Measurements from ENCODE around the gene CPVL.

The CPVL gene

DNA sequence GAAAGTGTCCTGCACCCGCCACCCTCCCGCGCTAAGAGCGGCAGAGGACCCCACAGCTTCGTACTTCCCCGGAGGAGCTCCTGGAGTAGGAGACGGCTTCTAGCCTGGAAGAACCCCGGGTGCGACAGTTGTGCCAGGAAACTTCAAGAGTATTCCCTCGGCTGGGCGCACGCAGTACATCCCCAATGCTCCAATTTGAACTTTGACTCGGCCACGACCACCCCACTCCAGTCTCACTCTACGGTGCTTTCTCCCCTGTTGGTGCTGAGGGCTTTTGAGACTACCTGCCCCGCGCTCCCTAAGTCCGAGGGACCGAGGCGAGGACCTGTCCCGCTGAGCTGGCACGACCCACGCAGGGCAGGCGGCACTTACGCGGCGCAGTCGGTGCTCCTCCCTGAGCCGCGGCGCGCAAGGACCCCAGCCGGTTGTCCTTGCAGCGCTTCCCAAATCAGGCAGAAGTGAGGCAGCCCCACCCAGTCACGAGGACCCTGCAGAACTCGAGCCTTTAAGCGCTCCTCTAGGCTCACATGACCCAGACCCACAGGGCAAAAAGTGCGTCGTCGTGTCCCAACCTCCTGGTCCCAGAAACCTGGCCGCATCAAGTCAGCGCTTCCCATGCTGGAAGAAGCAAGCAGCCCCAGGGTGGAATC is at the start of gene CPVL:
Gene CPVL (minus strand): TSS at position 481 of the 650 bp plus-strand sequence. CDS start 25,476 bp downstream, outside the sequence.
- peak; percentile 67 to 83 for DNase-seq

DNA sequence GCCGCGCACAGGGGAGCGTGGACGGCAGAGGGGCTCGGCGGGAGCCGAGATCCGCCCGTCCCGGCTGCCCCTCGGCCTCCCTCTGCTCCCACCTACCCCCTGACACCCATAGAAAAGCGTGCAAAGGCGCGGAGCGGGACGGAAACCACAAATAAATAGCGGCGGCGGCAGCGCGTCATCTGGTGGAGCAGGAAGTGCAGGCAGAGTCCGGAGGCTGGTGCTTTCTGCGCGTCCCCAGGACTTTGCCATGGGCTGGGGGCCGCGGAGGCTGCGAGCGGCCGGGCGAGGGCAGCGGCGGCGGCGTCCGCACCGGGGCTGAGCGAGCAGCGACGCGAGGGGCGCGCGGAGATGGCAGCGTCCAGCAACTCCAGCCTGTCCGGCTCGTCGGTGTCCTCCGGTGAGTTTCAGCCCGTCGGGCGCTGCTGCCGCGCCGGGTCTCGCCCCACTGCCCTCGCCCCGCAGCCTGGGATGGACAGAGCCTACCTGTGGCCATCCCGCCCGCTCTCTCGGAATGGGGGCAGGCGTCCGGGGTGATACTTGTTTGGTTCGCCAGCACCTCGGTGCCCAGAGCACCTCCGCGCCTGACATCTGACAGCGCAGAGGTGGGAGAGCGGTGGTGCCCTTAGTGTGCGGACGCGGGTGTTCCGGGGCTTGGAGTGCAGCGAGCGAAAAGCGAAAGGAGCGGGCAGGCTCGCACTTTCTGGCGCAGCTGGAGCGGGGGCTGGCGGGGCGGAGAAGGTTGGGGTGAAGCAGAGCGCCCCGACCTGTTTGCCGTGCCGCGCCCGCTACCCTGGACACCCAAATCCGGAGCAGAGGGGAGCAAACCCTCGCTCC is 48.5 kb upstream of the CPVL start, which contains the start of gene CHN2:
Gene CHN2 (plus strand): TSS at position 182 of the 834 bp plus-strand sequence.
- peak; percentile 37 to 55 for DNase-seq

DNA sequence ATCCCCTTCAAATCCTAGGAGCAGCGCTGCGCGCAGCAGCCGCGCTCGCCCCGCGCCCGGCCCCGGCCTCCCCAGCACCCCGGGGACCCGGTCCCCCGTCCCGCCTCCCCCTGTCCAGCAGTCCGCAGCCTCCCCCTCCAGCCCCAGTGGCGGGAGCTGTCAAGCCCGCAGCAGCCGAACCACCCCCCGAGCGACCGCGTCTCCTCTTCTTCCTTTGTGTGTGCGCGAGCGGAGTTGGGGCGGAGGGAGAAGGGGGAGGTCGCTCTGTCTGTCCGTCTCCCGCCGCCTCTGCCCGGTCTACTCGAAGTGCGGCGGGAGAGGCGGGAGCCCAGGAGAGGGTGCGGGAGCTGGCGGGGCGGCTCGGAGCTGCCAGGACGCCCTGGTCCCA is 47.9 kb upstream of the CPVL start:
- no peak for DNase-seq

DNA sequence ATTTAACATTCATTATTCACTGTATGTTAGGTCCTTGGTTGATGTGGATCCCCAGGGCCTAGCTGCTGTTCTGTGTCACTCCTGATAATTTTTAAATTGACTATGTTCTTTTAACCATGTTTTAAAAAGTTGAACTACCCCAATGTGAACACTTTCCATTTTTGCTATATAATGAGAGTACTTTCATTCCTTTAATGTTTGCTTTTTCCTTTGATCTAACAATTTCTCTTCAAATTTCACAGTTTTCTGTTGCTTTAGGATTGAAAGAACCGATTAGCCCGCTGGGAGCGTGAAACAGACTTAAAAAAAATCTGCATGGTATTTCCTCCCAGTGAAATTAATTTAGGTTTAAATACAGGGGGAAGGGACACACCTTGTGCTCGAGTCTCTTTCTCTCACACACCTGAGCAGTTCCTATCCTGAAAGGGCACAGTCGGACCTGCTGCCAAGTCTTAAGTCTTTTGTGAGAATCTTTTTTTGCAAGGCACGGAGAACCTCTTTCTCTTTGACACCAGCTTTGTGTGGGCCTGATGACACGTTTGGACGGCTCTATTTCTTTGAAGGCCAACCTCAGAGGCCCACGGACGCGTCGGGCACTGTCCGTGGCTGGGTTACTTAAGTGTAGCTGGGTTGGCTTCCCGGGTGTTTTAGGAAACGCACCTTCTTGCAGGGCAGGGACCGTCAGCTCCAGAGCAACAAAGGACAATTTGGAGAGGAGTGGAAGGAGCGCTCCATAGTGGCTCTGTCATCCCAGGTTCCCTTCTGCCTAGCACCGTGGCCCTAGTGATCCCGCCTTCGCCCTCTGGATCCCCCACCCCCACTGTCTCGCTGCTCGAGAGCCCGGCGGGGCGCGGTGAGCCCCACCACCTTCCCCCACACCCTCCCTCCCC is 47.2 kb upstream of the CPVL start:
- DNase-seq = no peak

DNA sequence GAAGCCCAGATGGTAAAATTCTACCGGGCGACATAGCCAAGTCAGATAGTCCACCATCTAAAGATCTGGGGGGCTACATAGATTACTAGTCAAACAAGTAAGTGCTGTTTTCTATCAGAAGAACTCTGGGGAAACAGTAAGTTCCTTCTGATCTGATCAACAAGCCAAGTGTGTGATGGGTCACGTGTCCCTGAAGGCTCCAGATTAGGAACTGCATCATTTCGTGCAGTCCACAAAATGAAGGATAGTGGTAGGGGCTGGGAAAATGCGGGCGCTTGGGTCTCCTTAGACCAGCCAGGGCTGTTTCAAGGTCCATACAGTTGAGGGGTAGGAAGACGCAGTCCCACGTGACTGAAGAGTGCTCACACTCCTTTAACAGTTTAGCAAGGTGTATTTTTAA is 46.5 kb upstream of the CPVL start:
- DNase-seq = no peak

DNA sequence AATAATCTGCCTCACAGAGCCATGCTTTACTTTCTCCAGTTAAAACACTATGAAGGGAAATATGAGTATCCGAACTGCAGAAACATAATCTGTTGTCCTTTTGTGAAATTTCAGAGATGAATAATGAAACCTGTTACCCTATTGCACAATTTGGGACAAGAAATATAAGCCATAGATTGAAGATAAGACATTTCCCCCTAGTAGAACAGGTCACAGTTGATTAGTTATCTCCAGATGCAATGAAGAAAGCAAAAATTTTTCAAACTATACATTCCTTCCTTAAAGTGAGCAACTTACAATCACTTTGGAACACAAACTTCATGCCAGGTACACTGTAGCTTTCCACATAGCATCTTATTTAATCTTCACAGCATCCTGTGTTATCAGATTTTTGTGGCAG is 46.0 kb upstream of the CPVL start:
- no peak for DNase-seq

DNA sequence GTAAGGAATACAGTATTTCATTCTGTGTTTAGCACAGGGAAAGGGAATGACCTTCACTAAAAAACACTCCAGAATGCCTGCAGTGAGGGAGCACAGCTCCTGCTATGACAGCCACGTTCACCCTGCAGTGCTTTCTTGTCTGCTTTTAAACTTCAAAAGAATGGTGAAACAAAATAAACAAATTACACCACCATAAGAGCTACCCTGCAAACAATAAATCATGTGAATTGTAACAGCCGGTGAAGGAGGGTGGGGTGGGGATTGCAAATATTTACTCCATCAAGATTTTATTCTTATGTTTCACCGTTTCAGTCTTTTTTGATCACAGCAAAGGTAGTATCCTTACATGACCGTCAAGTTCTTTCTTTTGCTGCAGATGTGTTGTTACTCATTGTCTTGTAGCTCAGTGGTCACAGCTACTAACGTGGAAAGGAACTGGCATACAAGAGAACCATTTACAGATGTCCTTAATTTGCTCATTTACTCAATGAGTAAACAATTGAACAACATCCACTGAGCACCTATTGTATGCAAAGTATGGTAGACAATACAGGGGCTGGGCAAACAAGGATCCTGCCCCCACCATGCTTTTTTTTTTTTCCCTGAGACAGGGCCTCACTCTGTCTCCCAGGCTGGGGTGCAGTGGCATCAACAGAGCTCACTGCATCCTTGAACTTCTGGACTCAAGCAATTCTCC is 44.2 kb upstream of the CPVL start:
- no peak for DNase-seq

DNA sequence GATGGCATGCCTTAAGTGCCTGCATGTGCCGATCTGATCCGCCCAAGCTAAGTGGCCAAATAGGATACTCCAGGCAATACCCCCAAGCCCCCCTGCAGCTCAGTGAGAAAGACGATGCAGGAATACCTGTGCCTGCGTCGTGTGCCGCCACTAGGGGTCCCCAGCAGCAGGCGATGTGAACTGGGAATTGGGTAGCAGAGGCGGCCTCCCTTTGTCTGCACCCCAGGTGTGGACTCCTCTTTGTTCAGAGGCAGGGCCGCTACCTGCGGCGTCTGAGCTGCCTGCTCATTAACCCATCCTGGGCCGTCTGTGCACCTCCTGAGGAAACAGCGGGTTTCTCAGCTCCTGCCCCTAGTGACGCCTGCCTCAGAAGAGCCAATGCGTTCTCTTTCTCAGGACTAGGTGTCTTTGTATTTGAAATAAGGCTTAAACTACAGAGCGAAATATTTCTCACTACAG is 43.4 kb upstream of the CPVL start:
- DNase-seq = peak in 1 of 2 donors; percentile 38

DNA sequence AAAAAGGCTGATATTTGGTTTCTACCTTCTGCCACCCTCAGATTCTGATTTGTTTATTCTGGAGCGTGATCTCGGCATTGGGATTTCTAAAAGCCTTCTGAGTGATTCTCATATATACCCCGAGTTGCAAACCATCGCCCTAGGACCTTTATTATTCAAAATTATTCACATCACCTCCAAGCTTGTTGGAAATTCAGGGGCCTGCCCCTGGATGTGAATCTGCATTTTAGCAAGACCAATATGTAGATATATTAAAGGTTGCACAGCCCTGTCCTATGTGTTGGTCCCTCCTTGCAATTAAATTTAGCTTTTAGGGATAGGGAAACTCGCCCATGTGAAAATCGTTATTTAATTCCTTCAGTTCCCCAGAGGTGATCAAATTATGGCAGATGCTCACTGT is 39.3 kb upstream of the CPVL start:
- DNase-seq = no peak

DNA sequence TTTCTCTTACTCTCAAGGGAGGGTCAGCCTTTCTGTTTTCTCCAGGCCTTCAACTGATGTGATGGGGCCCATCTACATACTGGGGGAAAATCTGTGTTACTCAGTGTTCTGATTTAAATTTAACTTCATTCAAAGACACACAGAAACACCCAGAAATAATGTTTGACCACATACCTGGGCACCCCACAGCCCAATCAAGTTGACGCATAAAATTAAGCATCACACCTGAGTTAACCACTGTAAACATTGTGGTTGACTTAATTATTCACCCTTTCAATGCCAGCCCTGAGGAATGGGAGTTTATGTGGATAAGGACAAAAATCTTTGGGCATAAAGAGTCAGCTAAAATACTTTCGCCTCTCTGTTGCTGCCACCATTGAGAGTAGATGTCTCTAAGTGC is 38.3 kb upstream of the CPVL start:
- DNase-seq = no peak

DNA sequence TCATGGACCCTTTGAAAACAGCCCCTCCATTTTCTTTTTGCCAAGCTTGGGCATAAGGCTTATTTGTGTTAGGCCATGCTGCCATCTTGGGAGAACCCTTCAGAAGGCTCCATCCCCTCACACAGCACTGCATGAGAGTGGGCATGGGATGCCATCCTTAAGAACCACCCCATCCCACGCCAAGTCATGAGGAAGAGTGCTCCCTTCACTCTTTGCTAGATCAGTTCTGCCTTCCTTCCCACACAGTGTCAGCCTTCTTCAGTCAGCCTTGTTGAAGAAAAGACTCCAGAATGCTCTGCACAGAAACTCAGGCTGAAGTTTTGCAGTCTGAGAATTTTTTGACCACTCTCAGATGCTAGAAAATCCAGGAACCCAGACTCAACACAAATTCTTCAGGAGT is 32.8 kb upstream of the CPVL start:
- DNase-seq = no peak

DNA sequence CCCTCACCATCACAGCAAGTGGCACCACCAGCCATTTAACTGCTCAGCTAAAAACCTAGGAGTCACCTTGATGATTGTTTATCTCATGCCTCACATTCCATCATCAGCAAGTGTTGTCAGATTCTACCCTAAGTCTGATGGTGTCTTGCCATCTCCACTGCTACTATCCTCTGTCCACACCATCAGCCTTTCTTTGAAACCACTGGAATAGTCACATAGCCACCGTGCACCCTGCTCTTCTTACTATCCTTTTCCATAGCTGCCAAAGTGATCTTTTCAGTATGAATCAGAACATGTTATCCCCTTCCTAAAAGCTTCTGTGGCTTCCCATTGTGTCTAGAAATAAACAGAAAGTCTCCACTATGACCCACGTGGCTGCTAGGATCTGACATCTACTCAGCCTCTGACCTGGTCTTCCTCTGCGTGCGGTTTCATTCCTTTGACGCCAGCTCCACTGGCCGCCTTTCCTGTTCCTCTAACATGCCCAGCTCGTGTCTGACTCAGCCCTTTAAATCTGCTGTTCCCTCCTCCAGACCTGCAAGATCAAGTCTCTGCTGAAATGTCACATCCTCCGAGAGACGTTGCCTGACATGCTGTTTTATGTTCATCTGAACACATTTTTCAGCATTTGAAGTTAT is 31.7 kb upstream of the CPVL start:
- DNase-seq = peak; percentile 83 to 85

DNA sequence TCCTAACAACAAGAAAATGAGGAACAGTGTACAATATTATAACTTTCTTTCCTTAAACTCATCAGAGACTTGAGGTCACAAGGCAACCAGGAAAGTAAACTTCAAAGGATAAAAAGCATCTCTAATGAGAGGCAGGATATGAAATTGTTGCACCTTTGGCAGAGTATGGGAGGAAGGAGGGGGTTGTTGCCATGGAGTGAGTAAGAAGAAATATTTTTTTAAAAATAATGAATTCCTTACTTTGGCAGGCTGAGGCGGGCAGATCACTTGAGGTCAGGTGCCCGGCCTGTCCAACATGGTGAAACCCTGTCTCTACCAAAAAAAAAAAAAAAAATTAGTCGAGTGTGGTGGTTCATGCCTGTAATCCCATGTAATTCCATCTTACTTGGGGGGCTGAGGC is 27.1 kb upstream of the CPVL start:
- DNase-seq = no peak

DNA sequence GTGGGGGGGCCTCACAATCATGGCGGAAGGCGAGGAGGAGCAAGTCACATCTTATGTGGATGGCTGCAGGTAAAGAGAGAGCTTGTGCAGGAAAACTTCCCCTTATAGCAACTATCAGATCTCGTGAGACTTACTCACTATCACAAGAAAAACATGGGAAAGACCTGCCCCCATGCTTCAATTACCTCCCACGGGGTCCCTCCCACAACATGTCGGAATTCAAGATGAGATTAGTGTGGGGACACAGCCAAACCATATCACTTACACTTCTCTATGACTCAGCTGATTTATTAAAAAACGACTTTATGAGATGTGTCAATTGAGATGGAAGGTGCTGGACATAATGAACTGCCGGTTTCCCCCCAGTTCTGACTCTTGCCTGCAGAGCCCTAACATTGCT is 24.4 kb upstream of the CPVL start:
- no peak for DNase-seq

DNA sequence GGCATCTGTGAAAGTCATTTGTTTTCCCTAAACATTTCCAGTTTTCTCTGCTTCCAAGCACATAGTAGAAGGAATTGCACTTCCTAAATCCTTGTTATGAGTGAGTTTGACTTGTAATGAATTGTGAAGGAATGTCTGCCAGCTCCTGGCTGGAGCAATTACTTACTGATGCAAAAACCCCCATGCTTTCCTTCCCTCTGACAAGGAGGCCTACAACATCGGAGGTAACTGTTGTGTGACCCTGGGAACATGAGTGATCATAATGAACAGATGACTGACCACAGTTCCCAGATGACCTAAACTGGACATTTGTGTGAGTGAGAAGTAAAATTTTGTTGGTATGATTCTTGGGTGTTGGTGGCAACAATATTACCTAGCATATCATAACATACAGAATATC is 21.4 kb upstream of the CPVL start:
- DNase-seq = no peak

DNA sequence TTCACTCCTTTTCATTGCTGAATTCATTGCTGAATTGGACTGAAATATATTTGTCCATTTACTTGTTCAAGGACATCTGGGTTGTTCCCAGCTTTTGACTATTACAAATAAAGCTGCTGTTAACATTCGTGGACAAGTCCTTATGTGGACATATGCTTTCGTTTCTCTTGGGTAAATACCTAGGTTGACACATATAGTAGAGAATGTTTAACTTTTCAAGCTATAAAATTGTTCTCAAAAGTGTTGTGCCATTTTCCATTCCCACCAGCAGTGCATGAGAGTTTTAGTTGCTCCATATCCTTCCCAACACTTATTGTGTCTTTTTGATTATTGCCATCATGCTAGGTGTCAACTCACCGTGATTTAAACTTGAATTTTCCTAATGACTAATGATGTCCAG is 17.5 kb upstream of the CPVL start:
- no peak for DNase-seq

DNA sequence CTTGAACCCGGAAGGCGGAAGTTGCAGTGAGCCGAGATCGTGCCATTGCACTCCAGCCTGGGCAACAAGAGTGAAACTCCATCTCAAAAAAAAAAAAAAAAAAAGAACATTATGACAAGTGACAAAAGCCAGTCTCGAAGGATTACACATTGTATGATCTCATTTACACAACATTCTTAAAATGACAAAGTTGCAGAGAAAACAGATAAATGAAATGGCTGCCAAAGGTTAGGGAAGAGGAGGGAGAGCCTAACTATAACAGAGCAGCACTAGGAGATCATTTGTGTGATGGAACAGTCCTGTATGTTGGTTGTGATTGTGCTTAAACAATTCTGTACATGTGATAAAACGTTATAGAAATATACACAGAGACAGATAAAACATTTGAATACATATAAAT is 16.2 kb upstream of the CPVL start:
- no peak for DNase-seq

DNA sequence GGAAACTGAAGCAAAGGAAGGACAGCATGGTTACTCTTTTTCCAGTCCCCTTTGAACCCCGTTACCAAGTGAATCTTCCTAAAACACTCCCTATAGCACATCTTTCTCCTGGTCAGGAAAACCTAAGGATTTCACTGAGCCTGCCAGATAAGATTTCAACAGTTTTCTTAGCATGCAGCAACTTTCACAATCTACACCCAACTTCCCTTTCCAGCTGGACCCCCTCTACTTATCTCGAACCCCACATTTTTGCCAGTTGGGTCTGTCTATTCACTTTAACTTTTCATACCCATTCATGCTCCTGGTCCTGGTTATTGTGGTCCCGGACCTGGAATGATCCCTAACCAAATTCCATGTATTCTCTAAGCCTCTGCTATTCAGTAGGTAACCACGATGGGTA is 14.9 kb upstream of the CPVL start:
- DNase-seq = no peak

DNA sequence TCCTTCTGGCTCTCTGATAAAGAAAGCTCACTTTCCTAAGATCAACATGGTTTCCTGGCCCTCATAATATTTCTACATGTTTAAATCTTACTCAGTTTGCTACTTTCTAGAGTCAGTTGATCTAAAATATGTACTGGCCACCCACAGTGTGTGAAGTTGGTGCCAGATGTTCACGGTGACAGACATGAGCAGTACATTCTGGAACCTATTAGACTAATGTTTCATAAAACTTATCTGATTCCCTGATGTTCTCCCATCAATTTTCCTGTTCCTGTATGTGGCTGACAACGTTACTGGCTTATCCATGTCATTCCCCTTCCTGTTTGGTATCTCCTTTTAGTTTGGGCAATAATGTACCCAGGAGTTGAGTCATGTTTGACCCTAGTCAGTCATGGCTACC is 13.7 kb upstream of the CPVL start:
- DNase-seq = no peak

DNA sequence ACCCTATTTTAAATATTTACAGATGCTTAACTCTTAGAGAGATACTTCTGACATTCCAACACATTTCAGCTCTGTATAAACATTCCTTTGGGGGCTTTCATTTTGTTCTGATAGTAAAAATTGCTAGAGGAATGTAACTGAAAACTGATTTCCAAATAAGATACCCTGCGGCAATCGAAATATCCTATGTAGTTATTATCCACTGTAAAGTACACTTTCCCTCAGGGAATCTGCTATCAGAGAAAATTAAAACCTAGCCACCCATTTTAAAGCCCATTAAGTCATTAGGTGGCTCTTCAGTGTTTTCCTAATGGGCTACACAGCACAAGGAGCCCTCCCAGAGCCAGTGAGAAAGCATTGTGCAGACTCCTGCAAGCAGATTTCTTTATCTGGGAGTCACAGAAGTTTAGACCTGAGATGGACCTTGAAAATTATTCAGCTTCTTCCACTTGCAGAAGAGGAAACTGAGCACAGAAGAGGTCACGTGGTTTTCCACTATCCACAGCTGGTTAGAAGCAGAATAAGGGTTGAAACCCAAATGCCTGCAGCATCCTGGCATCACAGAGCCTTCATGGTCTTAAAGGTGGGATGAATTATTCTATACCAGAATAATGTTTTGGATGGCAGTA is 12.6 kb upstream of the CPVL start:
- no peak for DNase-seq

DNA sequence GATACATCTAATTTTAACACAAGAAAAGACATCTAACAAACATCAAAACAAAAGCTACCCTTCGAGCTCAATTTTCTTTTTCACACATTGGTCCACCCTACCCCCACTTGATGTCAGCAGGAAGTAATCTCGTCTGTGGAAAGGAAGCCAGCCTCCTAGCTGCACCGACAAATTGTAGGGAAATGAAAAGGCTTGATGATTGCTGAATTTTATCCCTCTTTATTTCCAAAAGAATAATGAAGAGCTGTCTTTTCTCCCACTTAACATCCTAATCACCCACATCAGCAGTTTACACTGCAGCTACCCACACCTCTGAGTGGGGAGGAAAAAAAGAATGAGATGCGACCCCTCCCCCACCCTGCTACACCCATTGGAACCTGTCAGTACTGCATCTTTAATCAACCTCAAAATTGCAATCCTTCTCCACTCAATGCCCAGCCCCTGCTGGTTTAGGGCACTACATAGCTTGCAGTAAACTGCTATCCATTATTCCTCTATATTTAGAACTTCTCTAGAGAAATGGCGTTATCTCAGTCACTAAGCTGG is 10.6 kb upstream of the CPVL start:
- DNase-seq = no peak
